NCI-H82 (cell line): Measurements from ENCODE around the gene NSUN2.
A peak's percentile ranks its signal among the peaks of the same experiment; 100 is the strongest.
"Not testable (repeated sequence)": the region's sequence is repeated elsewhere in the genome, so short reads cannot be mapped to it uniquely, and the experiment has no call there.

Source experiments
- DNase-seq: peaks from one replicate; lab custom pipeline; 2025; lab: John Stamatoyannopoulos, UW

Gene NSUN2

DNA sequence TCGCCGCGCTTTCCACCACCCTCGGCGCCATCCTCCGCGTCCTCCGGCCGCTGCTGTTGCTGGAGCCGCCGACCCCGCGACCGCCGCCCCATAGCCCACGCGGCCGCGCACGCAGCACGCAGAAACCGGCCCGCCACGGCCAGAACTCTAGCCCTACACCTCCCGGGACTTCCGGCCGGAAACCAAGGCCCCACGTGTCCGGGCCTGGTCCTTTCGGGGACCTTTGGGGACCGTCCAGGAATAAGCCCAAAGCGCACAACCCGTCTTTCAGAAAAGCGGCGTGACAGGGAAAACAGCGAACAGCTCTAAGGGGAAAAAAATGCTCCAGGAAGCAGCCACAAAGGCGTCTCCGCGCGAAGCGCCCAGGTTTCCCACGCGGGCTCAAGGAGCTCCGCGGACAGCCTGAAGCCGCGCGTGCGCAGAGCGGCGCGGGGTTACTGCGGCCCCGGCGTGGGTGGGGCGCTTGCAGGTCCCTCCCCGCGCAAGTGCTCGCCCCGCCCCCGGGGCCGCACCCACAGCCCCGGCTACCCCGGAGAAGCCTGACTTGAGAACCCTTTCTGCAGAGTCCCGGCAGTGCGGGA, at the start of gene NSUN2, which contains the start of gene SRD5A1:
NSUN2 (minus strand) TSS at position 157 of the 581 bp plus-strand sequence; CDS start at position 92, 65 bp downstream.
SRD5A1 (plus strand) TSS at position 553 of the 581 bp plus-strand sequence. CDS start 137 bp downstream, outside the sequence.
- peak; percentile 92 for DNase-seq

DNA sequence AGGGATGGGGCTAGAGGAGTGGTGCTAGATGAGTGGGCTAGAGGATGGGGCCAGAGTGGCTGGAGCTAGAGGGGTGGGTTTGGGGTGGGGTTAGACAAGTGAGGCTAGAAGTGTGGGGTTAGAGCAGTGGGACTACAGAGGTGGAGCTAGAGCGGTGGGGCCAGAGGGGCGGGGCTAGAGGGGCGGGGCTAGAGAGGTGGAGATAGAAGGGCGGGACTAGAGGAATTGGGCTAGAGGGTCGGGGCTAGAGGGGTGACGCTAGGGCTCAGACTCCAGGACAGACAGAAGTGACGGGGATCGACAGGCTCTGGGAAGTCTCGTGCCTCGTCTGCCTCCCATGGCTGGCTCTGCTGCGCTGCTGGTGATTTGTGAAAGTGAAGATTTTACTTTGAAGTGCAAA, 49.4 kb upstream of the NSUN2 start:
- DNase-seq, result peak; percentile 5

GRCh38 chr5:6681682-6682081, 48.8 kb upstream of the NSUN2 start:
- DNase-seq, result no peak

DNA sequence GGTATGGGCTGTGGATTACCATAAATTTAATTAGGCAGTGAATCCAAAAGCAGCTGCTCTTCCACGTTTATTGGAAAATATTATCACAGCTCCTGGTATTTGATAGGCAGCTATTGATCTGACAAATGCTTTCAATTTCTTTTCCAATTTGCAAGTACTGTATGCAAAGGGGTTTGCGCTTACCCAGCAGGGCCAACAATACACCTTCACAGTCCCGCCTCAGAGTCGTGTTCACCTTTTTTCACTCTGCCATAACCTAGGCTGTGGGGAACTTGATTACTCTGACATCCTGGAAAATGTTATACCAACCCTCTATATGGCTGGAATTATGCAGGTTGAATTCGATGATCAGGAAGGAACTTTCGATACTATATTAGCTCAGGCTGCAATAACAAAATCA, 48.1 kb upstream of the NSUN2 start:
- DNase-seq, result no peak

DNA sequence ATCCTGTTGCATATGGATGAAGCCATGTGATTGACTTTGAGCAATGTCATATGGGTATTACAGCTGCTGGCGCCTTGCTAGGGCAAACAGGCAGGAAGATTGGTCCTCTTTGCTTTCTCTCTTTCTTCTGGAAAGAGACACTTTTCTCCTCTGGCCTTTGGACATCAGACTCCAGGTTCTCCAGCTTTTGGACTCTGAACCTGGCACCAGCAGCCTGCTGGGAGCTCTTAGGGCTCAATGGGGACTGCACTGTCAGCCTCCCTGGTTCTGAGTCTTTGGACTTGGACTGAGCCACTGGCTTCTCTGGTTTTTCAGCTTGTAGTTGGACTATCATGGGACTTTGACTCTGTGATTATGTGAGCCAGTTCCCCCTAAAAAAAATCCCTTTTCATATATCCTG, 45.5 kb upstream of the NSUN2 start:
- no peak for DNase-seq

DNA sequence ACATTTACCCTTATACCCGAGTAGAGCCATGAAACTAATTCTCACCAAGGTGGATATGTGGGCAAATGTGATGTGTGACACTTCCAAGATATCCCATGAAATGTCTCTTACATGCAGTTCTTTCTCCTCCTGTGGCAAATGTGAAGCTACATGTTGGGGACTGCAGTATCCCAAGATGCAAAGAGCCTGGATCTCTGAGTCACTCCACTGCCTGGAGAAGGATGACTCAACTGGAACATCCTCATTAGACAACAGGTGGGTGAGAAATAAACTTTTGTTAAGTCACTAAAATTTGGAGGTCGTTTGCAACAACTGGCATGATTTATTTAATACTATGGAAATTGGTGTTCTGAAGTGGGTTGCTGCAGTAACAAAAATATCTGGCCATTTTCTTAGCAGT, 43.9 kb upstream of the NSUN2 start:
- no peak for DNase-seq

GRCh38 chr5:6675784-6676491, 43.1 kb upstream of the NSUN2 start:
- no peak for DNase-seq

- DNase-seq, result no peak
Observed at GRCh38 chr5:6674886-6675285, 42.0 kb upstream of the NSUN2 start.

DNA sequence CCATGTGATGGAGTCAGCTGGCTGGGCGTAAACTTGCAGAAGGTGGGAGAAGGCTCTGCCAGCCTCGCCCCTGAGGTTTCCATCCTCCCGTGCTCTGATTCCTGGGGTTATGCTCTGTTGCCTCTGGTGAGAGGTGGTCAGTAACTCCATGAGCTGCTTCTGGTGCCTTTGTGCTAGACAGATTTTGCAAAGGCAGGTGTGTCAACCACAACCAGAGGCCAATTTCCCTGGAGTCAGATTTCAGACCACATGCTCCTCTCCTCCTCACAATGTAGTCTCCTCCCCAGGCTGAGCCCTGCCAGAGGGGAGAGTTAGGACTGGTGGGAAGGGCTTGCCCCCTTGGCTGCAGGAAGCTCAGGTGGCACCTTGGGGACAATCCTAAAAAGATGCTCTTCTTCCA, 41.6 kb upstream of the NSUN2 start:
- no peak for DNase-seq

GRCh38 chr5:6673963-6674362, 41.1 kb upstream of the NSUN2 start:
- DNase-seq, result no peak

GRCh38 chr5:6673031-6673430, 40.2 kb upstream of the NSUN2 start:
- DNase-seq, result no peak

DNA sequence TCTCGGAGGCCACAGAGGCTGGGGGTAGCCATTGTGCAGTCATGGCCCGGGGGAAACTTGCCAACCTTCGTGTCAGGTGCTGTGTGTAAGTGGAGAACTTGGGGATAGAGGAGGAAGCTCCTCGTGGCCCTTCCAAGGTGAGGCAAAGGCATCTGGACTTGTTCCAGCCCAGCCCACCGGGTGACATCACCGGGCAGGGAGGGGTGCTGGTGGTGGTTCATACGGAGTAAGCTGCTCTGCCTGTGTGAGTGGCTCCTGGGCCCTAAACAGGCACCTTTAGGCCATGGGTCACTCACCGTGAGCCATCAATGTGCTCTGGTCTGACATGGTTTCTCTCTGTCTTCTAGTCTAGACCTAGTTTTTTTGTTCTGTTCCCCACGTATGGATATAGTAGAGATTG, 35.9 kb upstream of the NSUN2 start:
- DNase-seq, result not testable (repeated sequence)

DNA sequence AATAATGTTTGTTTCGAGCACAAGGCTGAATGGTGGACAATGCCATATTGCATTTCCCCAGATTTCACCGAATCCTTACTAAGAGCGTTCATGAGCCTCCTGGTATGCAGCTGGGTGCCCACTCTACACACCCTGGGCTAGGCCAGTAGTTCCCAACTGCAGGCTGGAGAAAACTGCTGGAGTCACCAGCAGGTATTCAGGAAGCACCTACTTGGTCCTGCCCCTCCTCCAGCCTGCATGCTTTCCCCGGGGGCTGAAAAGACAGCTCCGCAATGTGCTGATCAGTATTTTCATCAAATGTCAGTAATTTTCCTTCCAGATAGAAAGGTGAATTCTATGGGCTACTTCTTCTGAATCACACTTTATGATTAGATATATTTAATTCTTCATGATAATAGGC, 34.8 kb upstream of the NSUN2 start:
- no peak for DNase-seq

DNA sequence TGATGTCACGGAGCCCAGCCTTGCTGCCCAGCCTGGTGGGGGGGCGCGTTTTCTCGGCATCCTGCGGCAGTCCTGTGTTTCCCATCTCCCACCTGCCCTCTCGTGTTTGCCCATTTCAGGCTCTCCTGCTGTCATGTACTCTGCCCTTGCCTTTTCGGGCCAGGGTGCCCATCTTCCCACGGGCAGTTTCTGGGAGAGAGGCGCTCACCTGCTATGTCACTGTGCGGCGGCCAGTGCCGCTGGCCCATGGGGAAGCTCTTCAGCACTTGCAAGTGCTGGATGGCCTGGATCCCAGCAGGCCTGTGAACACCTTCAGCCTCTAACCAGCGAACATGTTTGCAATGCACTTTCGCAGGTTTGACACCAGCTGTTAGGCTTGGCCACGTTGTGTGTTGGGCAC, 33.9 kb upstream of the NSUN2 start:
- no peak for DNase-seq

- no peak for DNase-seq
Observed at GRCh38 chr5:6660688-6661087, 27.8 kb upstream of the NSUN2 start.

DNA sequence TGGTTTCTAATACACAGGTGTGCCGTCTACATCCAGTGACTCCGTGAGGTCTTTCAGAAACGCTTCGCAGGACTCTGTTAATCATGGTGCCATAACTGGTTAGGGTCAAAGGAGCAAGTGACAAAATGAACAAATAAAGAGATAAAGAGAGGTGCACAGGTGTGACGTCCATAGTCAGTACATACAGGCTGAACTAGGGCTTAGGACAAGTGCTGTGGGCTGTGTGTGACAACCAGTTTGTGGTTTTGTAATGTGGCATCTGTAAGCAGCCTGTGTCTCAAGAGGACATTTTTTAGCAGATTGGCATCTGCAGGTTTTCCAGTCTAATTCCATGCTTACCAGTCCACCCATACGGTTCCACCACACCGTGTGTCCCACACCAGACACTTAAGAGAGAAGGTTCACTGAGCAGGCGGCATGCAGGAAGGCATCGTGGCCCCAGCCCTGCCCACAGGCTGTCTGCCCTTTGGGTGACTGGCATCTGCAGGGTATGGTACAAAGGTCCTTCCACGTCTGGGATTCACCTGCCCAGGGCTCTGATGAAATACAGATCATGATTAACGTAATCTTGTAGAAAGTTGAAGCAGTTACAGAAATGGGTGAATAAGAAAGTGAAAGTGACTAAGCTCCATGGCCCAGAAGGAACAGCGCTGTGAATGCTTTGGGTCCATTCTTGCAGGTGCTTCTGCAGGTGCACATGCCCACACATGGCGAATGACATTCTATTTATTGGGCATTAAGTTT, 27.3 kb upstream of the NSUN2 start:
- DNase-seq, result no peak

- DNase-seq, result no peak
Observed at GRCh38 chr5:6656680-6657079, 23.8 kb upstream of the NSUN2 start.

GRCh38 chr5:6655432-6655831, 22.6 kb upstream of the NSUN2 start:
- no peak for DNase-seq

- no peak for DNase-seq
Observed at GRCh38 chr5:6652025-6652424, 19.2 kb upstream of the NSUN2 start.

- no peak for DNase-seq
Observed at GRCh38 chr5:6649681-6650080, 16.8 kb upstream of the NSUN2 start.

DNA sequence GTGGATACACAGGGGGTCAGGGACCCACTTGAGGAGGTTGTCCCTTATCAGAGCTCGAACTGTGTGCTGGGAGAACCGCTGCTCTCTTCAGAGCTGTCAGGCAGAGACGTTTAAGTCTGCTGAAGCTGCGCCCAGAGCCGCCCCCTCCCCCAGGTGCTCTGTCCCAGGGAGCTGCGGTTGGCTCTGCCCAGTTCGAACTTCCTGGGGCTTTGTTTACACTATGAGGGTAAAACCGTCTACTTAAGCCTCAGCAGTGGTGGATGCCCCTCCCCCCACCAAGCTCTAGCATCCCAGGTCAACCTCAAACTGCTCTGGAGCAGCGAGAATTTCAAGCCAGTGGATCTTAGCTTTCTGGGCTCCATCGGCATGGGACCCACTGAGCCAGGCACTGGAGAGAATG, 16.3 kb upstream of the NSUN2 start:
- DNase-seq, result no peak

DNA sequence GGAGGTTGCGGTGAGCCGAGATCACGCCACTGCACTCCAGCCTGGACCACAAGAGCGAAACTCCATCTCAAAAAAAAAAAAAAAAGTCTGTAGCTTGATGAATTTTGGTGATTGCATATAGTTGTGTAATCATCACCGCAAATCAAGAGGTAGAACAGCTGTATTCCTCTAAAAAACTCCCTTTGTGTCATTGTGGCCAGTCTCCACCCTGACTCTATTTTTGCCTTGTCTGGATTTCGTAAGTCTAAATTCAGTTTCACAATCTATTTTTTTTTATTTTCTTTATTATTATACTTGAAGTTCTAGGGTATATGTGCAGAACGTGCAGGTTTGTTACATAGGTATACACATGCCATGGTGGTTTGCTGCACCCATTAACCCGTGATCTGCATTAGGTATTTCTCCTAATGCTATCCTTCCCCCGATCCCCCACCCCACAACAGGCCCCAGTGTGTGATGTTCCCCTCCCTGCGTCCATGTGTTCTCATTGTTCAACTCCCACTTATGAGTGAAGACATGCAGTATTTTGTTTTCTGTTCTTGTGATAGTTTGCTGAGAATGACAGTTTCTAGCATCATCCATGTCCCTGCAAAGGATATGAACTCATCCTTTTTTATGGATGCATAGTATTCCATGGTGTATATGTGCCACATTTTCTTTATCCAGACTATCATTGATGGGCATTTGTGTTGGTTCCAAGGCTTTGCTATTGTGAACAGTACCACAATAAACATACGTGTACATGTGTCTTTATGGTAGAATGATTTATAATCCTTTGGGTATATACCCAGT, 12.9 kb upstream of the NSUN2 start:
- DNase-seq, result not testable (repeated sequence)
